GM12873 (cell line): ENCODE data around the gene FAM163A.

Experiments
- CTCF ChIP-seq: IDR thresholded peaks from 2 replicates; pipeline ENCODE4 v1.5.1; 2012; ENCODE audit warnings: low read depth, mild to moderate bottlenecking, moderate library complexity, low read length, control low read depth; ENCODE audit not compliant: insufficient read depth; ENCODE audit errors: missing control alignments

The FAM163A gene

GRCh38 chr1:179793281-179793680 lies 50.2 kb downstream of the FAM163A start:
- TF ChIP-seq CTCF: no peak

DNA sequence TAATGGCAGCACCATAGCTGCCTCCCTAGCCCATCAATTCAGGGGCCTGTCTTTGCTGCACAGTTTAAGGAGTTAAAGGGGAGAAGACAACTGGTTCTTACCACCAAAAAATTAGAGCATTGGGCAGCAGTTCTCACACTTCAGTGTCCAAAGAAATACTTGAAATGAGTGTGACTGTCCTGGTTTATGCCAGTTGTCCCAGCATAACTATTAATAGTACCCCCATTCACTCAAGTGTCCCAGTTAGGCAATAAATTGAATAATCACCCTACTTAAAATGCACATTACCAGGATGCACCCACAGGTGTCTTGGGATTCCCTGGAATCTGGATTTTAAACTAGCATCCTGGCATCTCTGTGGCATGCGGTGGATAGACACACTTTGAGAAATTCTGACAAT lies 51.1 kb downstream of the FAM163A start:
- TF ChIP-seq CTCF: no peak

DNA sequence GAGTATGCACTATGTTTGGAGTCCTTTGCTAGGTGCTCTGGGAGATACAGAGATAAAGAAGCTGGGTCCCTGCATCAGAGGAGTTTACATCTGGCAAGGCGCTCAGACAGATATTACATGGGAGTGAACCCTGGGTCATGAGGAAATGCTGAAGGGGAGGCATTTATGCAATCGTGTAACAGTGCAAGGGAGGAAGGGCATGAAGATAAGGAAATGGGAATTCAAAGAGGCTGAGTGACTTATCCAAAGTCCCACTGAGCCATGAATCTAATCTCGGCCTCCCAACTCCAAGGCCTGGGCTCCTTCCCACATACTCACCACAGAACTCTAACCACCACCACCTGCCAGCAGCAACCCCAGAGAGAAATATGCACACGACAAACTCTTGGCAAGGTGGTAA lies 51.6 kb downstream of the FAM163A start:
- TF ChIP-seq CTCF: no peak

DNA sequence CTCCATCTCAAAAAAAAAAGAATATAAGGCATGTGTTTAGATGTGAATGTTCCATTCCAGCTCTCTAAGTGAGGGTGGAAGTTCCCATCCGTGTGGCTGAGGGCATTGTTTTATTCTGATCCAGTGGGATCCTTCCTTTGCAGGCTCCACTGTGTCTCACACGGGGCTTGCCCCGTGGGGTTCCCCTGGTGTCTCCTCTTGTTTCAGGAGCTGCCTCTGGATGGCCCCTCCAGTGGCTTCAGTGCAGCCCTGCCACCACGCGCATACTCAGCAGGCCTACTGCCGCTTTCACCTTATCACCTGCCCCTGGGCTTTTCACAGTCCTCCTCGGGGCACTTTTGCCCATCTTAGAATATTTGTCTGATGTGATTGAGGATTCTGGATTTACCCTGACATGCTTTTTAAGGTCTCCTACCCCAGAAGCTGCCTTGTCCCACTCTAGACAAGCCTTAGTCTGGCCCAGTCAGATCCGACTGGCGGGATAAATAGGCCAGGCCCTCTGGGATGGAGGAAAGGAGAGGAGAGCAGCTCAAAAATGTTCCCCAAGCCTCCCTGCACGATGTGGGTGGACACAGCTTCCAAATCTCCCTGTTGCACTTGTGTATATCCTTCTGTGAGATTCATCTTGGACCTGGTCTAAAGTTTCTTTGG lies 55.2 kb downstream of the FAM163A start:
- TF ChIP-seq CTCF: no peak

- no peak for TF ChIP-seq CTCF
These were observed 55.9 kb downstream of the FAM163A start for GRCh38 chr1:179798864-179799516.

- TF ChIP-seq CTCF: no peak
These were observed 57.4 kb downstream of the FAM163A start for GRCh38 chr1:179800481-179800880.

DNA sequence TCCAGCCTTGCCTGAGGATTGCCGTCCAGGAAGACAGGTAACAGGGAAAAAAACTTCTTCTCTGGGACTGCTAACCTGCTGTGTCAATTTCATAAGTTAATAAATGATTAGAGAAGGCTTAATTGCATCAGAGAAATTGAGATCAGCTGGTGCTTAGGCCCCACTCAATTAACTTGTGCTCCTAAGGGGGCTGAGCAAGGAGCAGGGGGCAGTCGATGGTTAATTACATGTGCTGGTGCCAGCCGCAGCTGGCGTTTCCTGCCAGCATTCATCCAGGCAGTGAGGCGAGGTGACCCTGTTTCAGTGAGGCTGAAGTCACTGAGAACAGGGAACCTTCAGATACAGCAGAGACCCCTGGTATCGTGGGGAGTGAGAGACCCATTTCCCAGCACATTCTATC lies 60.0 kb downstream of the FAM163A start:
- no peak for TF ChIP-seq CTCF
